PC-3 (cell line): Measurements from ENCODE around the gene CALN1.

ENCODE experiments used
- EZH2 ChIP-seq: fragments of 300-600 bp; sonication (generic); IDR thresholded peaks from one replicate; pipeline ENCODE4 v1.6.1; 2017; ENCODE audit warnings: antibody characterized with exemption, mild to moderate bottlenecking, low read length; ENCODE audit not compliant: unreplicated experiment
- EZH2phosphoT487 ChIP-seq: fragments of 300-600 bp; sonication (generic); IDR thresholded peaks from 2 replicates; pipeline ENCODE4 v1.6.1; 2018; ENCODE audit warnings: mild to moderate bottlenecking, antibody characterized with exemption, low read length, borderline replicate concordance
- TF ChIP-seq, protein P1 (sequence below): fragments of 300-600 bp; sonication (generic); conservative IDR thresholded peaks from 2 replicates; pipeline ENCODE4 v1.5.1; 2017; ENCODE audit warnings: antibody characterized with exemption, low read depth, mild to moderate bottlenecking, low read length

DNA sequence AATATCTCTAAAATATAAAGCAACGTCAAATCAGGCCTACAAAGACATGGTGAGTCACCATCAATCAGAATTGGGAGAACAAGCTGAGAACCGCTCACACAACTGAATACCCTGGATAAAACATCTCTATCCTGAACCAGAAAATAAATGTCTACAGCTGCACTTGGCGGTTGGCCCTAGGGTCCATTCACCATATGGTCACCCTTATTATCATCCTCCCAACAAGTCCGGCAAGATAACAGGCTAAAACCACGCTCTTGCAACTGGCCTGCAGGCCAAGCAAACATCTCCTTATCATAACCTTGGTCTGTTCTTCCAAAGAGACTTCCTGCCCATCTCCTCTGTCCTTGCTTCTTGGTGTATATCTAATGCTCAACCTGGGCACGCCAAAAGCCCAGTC is 310.7 kb downstream of the CALN1 start:
- TF ChIP-seq EZH2phosphoT487 (no peak), EZH2 (no peak)
- TF ChIP-seq, protein P1, sequence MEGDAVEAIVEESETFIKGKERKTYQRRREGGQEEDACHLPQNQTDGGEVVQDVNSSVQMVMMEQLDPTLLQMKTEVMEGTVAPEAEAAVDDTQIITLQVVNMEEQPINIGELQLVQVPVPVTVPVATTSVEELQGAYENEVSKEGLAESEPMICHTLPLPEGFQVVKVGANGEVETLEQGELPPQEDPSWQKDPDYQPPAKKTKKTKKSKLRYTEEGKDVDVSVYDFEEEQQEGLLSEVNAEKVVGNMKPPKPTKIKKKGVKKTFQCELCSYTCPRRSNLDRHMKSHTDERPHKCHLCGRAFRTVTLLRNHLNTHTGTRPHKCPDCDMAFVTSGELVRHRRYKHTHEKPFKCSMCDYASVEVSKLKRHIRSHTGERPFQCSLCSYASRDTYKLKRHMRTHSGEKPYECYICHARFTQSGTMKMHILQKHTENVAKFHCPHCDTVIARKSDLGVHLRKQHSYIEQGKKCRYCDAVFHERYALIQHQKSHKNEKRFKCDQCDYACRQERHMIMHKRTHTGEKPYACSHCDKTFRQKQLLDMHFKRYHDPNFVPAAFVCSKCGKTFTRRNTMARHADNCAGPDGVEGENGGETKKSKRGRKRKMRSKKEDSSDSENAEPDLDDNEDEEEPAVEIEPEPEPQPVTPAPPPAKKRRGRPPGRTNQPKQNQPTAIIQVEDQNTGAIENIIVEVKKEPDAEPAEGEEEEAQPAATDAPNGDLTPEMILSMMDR = no peak
